ENCODE results near the gene NHS. TPM values are rescaled to one million over a fixed set of nuclear protein-coding genes. Genes with fewer than 3 reads are reported as not detected.
A peak's percentile ranks its signal among the peaks of the same experiment; 100 is the strongest.
"Not testable (repeated sequence)": the region's sequence is repeated elsewhere in the genome, so short reads cannot be mapped to it uniquely, and the experiment has no call there.

The NHS gene
- total RNA-seq, 2 donors from 2014 or later: 1.2 to 2.7 TPM

DNA sequence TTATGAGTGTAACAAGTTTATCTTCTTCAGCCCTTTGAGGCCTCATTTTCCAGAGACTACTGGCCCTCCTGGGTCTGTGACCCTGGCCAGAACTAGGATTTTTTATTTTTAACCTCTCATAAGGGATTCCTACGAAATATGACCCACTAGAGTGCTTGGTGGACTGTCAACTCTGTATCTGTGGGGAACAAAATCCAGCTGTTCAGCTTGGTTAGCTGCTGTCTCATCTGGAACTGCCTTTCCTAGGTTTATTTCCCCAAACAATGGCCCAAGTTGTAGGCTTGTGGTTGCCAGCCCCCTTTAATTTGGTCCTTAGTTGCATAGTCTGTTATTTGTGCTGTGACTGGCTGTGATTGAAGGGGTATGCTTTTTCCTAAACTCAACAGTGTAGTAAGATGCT, 56.2 kb downstream of the NHS start:
- Mint-ChIP-seq H3K9me3 (no peaks in the 10 kb centered on the region), H3K36me3 (no peaks in the 10 kb centered on the region), H3K27ac (no peak overlapping the region)
- ATAC-seq: no peak
- DNase-seq (ENCODE audit: low spot score in 2 of 2): no peak

DNA sequence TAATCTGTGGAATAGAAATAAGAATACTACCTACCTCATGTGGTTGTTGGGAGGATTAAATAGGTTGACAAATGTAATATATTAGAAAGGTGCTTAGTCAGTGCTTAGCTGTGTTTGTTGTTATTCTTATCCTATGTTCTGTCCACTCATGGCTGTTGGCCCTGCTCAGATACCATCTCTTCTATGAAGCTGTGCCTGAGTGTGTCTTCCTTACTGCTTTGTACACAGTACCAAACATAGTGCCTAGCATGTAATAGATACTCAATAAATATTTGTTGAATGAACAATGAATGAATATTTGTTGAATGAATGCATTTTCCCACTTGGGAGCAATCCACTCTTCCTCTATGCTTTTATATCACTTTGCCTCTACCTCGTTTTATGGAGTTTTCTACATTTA, 57.2 kb downstream of the NHS start:
- Mint-ChIP-seq H3K27ac (no peak overlapping the region), H3K36me3 (no peaks in the 10 kb centered on the region), H3K9me3 (no peaks in the 10 kb centered on the region)
- DNase-seq (ENCODE audit: low spot score in 2 of 2): no peak
- ATAC-seq: no peak

DNA sequence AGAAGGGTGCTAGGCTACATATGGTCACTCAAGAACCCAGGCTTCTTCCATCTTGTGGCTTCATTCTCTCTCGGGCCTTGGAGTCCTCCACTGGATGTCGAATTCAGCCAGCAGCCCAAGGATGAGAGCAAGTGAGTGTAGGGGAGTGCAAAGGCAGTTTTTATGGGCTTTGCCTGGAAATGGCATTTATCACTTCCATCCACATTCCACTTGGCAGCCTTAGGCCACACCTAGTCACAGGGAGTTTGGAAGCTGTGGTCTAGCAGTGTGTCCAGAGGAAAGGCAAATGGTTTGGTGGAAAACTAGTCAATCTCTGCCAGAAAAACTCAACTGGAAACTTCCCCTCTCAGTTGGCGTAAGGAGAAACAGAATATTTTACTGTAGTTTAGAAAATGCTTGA, 59.0 kb downstream of the NHS start:
- ATAC-seq (no peak), DNase-seq (ENCODE audit: low spot score in 2 of 2) (no peak)
- no peaks in the 10 kb centered on the region for H3K9me3 Mint-ChIP-seq
- no peak overlapping the region for H3K27ac Mint-ChIP-seq
- no peaks in the 10 kb centered on the region for H3K36me3 Mint-ChIP-seq

DNA sequence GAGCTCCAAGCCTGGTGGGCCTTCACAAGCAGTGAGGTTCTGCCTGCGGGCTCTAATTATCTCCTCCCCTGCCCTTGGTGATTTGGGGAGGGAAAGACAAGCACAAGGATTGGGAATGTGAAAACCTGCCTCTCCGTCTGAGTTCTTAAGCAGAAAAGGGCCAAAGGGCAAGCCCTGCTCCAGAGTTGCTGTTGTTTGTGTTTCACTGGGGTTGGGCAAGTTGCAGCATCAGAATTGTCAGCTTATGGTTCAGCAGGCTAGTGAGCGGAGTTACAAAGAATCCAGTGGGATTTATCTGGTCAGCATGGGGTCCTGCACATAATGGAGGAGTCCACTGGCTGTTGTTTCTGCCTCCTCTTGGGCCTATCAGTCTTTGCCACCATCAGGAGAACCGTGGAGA, 60.5 kb downstream of the NHS start:
- Mint-ChIP-seq H3K9me3 (no peaks in the 10 kb centered on the region), H3K27ac (no peak overlapping the region), H3K36me3 (no peaks in the 10 kb centered on the region)
- ATAC-seq: no peak
- no peak for DNase-seq (ENCODE audit: low spot score in 2 of 2)

DNA sequence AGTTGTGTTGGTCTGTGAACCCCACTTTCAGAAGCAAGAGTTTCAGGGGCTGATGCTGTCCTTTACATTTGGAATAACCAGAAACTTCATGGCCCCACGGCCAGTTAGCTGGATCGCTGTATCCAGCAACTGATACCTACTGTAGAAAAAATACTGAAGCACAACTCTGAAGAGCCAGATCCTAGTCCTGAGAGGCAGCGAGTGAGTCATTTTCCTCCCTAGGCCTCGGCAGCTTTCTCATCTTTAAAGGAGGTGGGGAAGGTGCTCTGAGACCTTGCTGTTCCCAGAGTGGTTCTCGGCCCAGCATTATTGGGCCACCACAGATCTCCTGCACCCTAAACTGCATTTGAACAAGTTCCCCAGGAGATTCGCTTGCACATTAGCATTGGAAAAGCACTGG, 63.2 kb downstream of the NHS start:
- DNase-seq (ENCODE audit: low spot score in 2 of 2): no peak

DNA sequence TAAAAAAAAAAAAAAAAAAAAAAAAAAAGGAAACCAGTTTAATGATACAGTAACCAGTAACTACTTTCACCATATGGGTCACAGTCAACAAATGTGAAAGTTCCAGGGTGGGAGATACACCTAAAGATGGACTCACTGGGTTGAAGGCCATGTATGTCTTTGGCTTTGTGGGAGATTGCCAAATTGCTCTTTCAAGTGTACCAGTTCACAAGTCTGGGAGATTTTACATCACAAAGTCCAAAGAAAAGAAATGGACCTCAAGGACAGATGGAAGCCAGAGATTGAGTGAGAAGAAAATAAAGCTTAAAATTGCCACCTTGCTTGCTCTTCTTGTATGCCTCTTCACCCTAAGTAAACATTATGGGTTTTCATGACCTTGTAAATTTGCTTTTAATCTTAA, 65.3 kb downstream of the NHS start:
- no peak overlapping the region for H3K27ac Mint-ChIP-seq
- no peaks in the 10 kb centered on the region for H3K9me3 Mint-ChIP-seq
- no peak for ATAC-seq

More for the DNA sequence above, 63.2 kb downstream of the NHS start:
- no peak for ATAC-seq
- Mint-ChIP-seq H3K36me3 (no peaks in the 10 kb centered on the region), H3K9me3 (no peaks in the 10 kb centered on the region), H3K27ac (no peak overlapping the region)

DNA sequence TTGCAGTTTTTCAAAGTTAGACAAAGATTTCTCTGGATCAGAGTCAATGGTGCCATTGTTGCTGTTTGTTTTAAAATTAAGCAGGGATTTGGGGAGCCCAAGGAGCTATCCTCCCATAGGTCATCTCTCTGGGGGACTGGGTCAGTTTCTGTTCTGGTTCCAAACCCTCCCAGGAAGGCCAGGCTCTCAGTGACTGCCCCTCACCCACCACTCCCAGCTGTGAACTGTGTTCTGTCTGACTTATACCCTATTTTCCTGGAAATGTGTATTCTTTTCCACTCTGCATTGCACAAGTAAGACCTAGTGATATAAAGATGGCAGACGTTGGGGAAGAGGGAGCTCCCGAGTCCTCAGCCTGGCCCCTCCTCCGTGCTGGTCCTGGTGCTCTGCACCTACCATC, 65.8 kb downstream of the NHS start:
- no peaks in the 10 kb centered on the region for H3K9me3 Mint-ChIP-seq
- H3K27ac Mint-ChIP-seq: no peak overlapping the region
- H3K36me3 Mint-ChIP-seq: no peaks in the 10 kb centered on the region
- ATAC-seq: no peak
- DNase-seq (ENCODE audit: low spot score in 2 of 2): no peak

More for the DNA sequence above, 65.3 kb downstream of the NHS start:
- no peaks in the 10 kb centered on the region for H3K36me3 Mint-ChIP-seq
- DNase-seq (ENCODE audit: low spot score in 2 of 2): no peak

DNA sequence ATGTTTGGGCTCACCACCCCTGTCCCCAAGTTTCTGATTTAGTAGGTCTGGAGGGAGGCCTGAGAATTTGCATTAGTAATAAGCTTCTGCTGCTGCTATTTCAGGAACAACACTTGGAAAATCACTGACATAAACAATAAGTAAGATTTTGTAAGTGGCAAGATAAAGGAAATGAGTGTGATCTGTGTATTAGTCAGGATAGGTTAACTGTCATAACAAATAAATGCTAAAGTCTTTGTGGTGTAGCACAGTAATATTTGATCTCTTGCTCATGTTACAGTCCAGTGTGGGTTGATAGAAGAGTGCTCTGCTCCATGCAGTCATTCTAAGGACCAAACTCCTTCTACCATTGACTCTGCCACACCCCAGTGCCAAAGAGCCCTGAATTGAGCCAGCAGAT, 67.0 kb downstream of the NHS start:
- Mint-ChIP-seq H3K36me3 (no peaks in the 10 kb centered on the region), H3K27ac (no peak overlapping the region), H3K9me3 (no peaks in the 10 kb centered on the region)
- no peak for DNase-seq (ENCODE audit: low spot score in 2 of 2)
- ATAC-seq: peak; percentile 66 to 97

DNA sequence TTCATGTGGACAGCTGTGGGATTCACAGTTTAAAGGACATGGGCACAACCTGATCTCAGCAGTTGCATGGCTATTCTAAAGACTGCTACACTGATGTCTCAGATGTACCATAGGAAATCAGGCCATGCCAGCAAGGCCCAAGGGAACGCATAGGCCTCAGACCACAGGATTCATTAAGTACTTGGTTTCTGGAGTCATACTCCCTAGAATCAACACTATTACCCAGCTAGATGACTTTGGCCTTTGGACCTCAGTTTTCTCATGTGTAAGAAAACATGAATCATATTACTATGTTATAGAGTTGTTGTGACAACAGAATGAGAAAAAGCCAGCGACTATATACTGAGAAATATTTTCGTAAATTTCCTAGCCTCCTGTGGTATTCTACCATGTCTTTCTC, 67.9 kb downstream of the NHS start:
- no peak overlapping the region for H3K27ac Mint-ChIP-seq
- ATAC-seq (no peak), DNase-seq (ENCODE audit: low spot score in 2 of 2) (no peak)
- no peaks in the 10 kb centered on the region for H3K9me3 Mint-ChIP-seq
- no peaks in the 10 kb centered on the region for H3K36me3 Mint-ChIP-seq

DNA sequence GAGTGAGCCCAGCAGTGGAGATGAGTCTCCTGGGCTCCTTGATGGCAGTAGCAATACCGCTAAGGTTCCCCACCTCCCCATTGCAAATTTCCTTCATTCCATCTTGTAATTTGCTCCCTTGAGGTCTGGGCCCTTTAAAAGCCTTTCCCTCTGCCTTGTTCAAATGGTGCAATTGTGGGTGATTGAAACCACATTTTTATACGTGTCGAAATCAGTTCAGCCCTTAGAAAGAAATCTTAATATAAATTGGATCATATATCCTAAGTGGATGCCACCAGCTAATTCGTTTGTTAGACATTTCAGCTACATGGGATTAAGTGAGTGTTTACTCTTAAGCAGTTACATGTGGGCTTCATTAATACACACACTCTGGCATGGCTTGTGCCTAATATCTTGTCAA, 68.6 kb downstream of the NHS start:
- DNase-seq (ENCODE audit: low spot score in 2 of 2) (no peak), ATAC-seq (no peak)
- Mint-ChIP-seq H3K9me3 (no peaks in the 10 kb centered on the region), H3K36me3 (no peaks in the 10 kb centered on the region), H3K27ac (no peak overlapping the region)

DNA sequence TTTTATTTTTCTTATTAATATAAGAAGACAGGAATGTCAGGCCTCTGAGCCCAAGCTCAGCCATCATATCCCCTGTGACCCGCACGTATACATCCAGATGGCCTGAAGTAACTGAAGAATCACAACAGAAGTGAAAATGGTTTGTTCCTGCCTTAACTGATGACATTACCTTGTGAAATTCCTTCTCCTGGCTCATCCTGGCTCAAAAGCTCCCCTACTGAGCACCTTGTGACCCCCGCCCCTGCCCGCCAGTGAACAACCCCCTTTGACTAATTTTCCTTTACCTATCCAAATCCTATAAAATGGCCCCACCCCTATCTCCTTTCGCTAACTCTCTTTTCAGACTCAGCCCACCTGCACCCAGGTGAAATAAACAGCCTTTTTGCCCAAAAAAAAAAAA, 71.3 kb downstream of the NHS start:
- H3K9me3 Mint-ChIP-seq; H3K36me3 Mint-ChIP-seq; H3K27ac Mint-ChIP-seq; ATAC-seq; DNase-seq (ENCODE audit: low spot score in 2 of 2): not testable (repeated sequence)

DNA sequence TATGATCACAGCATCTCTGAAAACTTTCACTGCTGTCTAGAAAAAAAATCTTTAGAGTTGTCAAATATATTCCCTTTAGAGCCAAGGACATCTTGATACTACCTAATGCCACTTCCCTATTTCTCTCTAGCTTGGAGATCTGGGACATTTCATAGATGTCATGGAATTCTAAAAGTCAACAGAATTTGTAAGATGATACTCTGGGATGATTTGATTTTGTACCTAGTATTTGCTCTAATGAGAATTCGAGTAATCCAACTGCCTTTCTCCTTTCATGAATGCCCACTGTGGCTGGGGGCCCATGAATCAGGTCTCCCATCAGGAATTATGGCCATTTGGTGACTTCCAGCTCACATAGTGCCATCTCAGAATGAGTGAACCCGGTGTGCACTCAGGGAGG, 73.2 kb downstream of the NHS start:
- no peak for DNase-seq (ENCODE audit: low spot score in 2 of 2)
- no peak for ATAC-seq
- Mint-ChIP-seq H3K36me3 (no peaks in the 10 kb centered on the region), H3K27ac (no peak overlapping the region), H3K9me3 (no peaks in the 10 kb centered on the region)

DNA sequence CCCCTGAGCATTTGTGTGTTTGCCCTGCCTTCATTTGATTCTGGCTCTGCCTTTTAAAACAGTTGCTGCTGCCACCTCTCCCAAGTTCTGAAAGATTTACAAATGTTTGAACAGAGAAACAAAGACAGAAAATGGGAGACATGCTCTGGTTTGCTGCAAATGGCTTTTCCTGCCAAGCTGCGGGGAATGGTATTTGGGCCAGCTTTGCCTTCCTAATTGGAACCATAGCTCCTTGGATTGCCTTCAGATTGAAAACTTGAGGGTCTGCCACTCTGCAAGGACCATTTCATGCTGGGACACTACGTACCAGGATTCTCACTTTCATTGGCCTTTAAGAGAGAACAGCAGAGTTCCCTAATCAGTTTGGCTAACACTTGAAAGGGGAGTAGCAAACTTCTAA, 74.9 kb downstream of the NHS start:
- Mint-ChIP-seq H3K27ac (peak overlapping the region in 1 of 2 donors; percentile 33), H3K9me3 (no peaks in the 10 kb centered on the region), H3K36me3 (no peaks in the 10 kb centered on the region)
- ATAC-seq: no peak
- DNase-seq (ENCODE audit: low spot score in 2 of 2): no peak

DNA sequence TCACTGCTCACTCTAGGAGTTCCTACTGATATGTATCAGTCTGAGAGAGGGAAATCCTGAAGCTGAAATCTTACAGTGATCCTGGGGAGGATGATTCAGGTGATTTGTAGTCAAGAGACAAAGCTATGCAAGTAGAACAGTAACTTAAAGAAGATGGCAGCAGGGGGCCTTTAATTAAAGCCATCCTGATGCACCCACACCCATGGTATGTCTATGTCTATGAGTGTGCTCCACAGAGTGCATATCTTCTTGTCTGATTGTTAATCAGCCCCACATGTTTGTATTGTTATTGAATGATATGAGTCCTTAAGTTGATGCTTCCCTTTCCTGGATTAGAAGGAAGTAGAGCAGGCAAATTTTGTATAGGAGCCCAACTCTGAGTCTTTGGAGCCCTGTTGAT, 78.8 kb downstream of the NHS start:
- Mint-ChIP-seq H3K27ac (no peak overlapping the region), H3K36me3 (no peaks in the 10 kb centered on the region), H3K9me3 (no peaks in the 10 kb centered on the region)
- no peak for ATAC-seq
- DNase-seq (ENCODE audit: low spot score in 2 of 2): no peak

DNA sequence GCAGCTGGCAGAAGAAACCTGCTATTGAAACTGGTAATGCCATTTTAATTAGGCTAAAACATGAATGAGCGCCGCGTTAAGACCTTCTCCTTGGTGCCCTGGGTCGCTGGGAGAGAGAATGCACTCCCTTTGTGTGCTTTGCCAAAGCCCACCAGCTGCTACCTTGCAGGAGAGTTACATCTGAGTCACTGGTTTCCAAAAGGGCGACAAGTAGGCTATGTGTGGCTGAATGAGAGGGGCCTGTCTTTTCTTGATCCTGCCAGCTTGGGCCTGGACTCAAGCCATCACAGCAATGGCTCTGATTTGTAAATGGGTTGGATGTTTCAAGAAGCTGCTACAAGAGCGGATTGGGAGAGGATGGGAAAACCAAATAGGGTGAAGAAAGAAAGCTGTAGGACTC, 81.5 kb downstream of the NHS start:
- no peaks in the 10 kb centered on the region for H3K9me3 Mint-ChIP-seq
- DNase-seq (ENCODE audit: low spot score in 2 of 2) (no peak), ATAC-seq (no peak)
- H3K36me3 Mint-ChIP-seq: no peaks in the 10 kb centered on the region
- no peak overlapping the region for H3K27ac Mint-ChIP-seq

DNA sequence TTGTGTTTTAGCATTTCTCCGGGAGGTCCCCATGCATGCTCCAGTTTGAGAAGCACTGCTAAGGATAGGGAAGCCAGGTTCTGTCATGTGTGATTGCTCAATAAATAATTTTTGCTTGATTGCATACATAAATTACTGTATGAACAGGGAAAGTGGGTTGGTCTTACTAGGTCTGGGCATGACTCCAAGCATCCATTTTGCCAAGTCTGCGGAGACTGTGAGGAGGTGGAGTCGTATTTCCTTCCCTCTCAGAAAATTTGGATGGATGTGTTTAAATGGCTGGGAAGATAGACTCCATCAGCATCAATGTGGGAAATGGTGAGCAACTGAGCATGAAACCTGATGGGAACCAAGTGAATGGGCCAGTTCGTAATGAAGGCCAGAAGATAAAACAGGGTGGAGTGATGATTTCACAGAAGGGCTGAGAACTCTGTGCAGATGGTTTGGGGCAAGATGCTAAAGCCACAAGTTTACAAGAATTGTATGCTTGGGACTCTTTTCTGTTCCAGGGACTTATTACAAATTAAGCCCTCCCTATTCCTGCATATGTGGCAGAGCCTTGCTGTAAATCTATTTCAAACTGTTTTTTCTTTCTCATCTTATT, 84.1 kb downstream of the NHS start:
- Mint-ChIP-seq H3K36me3 (no peaks in the 10 kb centered on the region), H3K27ac (no peak overlapping the region), H3K9me3 (no peaks in the 10 kb centered on the region)
- ATAC-seq (no peak), DNase-seq (ENCODE audit: low spot score in 2 of 2) (no peak)

DNA sequence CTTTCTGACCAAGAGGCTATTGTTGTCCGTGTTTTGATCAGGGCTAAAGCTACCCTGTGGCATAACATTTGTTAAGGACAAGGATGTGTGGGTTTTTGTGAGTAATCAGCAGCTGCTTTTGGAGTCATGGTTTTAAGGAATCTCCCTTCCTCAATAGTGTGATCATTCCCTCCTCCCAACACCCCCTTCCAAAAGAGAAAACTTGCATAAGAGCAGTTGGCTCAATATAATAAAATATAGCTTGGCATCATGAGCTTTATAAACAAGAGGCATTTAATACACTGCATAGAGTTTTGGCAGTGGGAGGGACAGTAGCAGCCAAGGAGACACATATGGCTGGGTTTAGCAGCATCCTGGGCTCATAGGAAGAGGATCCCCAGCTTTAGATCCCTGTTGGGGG, 84.7 kb downstream of the NHS start:
- no peaks in the 10 kb centered on the region for H3K9me3 Mint-ChIP-seq
- ATAC-seq: no peak
- H3K36me3 Mint-ChIP-seq: no peaks in the 10 kb centered on the region
- H3K27ac Mint-ChIP-seq: no peak overlapping the region
- no peak for DNase-seq (ENCODE audit: low spot score in 2 of 2)

DNA sequence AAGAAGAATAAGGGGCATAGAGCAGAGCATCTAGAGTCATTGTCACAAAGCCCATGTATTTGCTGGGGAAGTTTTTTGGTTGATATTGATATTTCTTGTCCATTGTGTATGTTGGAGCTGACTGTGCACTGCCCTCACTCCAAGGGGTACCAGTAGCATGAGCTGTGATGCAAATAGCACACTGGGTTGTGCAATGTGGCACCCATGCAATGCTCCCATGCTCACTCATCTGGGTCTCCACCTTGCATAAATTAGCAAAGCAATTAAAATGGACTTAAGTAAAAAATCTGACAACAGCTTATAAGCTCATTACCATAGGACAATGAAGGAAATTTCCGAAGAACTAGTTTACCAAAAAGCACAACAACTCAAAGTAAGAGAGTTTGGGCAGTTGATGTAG, 87.9 kb downstream of the NHS start:
- H3K27ac Mint-ChIP-seq: no peak overlapping the region
- ATAC-seq: no peak
- H3K9me3 Mint-ChIP-seq: no peaks in the 10 kb centered on the region
- H3K36me3 Mint-ChIP-seq: no peaks in the 10 kb centered on the region
- DNase-seq (ENCODE audit: low spot score in 2 of 2): no peak

DNA sequence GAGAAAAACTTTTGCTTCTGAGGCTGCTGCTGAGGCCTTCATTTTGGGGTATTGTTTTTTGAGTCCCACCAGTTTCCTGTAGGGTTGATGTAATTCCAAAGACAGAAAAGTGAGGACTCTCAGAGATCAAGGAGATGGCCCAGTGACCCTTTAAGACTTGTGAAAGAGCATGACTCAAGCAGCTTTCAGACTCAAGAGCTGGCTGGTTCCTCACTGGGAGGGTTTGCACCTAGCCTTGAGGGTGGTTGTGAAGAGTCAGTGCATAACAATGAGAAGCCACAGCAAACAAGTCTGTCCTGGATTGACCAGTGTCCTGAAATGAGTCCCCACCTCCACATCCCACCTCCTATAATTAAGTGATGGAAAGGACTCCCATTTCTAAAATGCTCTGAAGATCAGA, 89.2 kb downstream of the NHS start:
- no peaks in the 10 kb centered on the region for H3K9me3 Mint-ChIP-seq
- ATAC-seq (no peak), DNase-seq (ENCODE audit: low spot score in 2 of 2) (no peak)
- H3K27ac Mint-ChIP-seq: no peak overlapping the region
- no peaks in the 10 kb centered on the region for H3K36me3 Mint-ChIP-seq

Data from activated naive CD4-positive, alpha-beta T cell treated with anti-CD3 and anti-CD28 coated beads, Interleukin-2, amount 50 U/mL, for 72 hours (primary cell).